Calu3 (cell line): ENCODE results near the gene IFI27L1. TPM values are rescaled to one million over a fixed set of nuclear protein-coding genes. Genes with fewer than 3 reads are reported as not detected.

ENCODE experiments used
- BruUV-seq: library from RNA; stranded (reverse); fragments of 400-500 nt; replicated peaks from 2 replicates; lab custom pipeline; 2021; lab: Mats Ljungman, UMichigan
- CTCF ChIA-PET: fragments of 300-600 bp; sonication (Branson Sonifier 250); formaldehyde crosslinking; loops from one replicate; lab custom pipeline; 2022; ENCODE audit warnings: antibody characterized with exemption; lab: Charles Lee
- DNase-seq: peaks from one replicate; pipeline ENCODE4 v3.0.0; 2022
- H3K27ac Mint-ChIP-seq: one replicate; pipeline ENCODE4 v1.8.0; 2022; ENCODE audit warnings: mixed read lengths; ENCODE audit not compliant: unreplicated experiment
- H3K27me3 Mint-ChIP-seq: one replicate; pipeline ENCODE4 v1.8.0; 2022; ENCODE audit warnings: mixed read lengths; ENCODE audit not compliant: unreplicated experiment
- H3K36me3 Mint-ChIP-seq: one replicate; pipeline ENCODE4 v1.8.0; 2022; ENCODE audit warnings: mild to moderate bottlenecking, moderate library complexity, mixed read lengths; ENCODE audit not compliant: insufficient read depth, unreplicated experiment
- H3K4me1 Mint-ChIP-seq: one replicate; pipeline ENCODE4 v1.8.0; 2022; ENCODE audit warnings: mild to moderate bottlenecking, low read depth, mixed read lengths; ENCODE audit not compliant: unreplicated experiment
- H3K4me3 Mint-ChIP-seq: one replicate; pipeline ENCODE4 v1.8.0; 2022; ENCODE audit warnings: mild to moderate bottlenecking, low read depth, moderate library complexity, mixed read lengths; ENCODE audit not compliant: unreplicated experiment
- H3K9me3 Mint-ChIP-seq: one replicate; pipeline ENCODE4 v1.8.0; 2022; ENCODE audit warnings: low read depth, mixed read lengths; ENCODE audit not compliant: unreplicated experiment
- intact Hi-C: fragments of 100-400 bp; cut with micrococcal nuclease; formaldehyde crosslinking; loops from one replicate; pipeline ENCODE4 v1.10.0; 2022; ENCODE audit not compliant: unreplicated experiment
- total RNA-seq: library from RNA; stranded (reverse); gene quantifications from 2 replicates; pipeline ENCODE4 v1.2.3, GENCODE V29; 2022
- TF ChIP-seq, protein P1 (sequence below): fragments of 200-600 bp; IDR thresholded peaks from one replicate; pipeline ENCODE4 v1.8.0; 2022; ENCODE audit warnings: antibody characterized with exemption; ENCODE audit not compliant: unreplicated experiment

The IFI27L1 gene
- total RNA-seq, 1 experiment from 2014 or later = 17.7 TPM

GRCh38 chr14:94087891-94088290 is 6.8 kb downstream of the IFI27L1 start:
- Mint-ChIP-seq H3K4me1 (peaks cover 1% of the 10 kb centered on the region), H3K36me3 (no peaks in the 10 kb centered on the region), H3K9me3 (peaks cover 2% of the 10 kb centered on the region), H3K27ac (no peak overlapping the region), H3K4me3 (no peak overlapping the region), H3K27me3 (no peaks in the 10 kb centered on the region)
- intact Hi-C loops = no loop called here
- BruUV-seq = no TSS peak
- DNase-seq = no peak
- CTCF ChIA-PET = no interaction called here
- TF ChIP-seq, protein P1, sequence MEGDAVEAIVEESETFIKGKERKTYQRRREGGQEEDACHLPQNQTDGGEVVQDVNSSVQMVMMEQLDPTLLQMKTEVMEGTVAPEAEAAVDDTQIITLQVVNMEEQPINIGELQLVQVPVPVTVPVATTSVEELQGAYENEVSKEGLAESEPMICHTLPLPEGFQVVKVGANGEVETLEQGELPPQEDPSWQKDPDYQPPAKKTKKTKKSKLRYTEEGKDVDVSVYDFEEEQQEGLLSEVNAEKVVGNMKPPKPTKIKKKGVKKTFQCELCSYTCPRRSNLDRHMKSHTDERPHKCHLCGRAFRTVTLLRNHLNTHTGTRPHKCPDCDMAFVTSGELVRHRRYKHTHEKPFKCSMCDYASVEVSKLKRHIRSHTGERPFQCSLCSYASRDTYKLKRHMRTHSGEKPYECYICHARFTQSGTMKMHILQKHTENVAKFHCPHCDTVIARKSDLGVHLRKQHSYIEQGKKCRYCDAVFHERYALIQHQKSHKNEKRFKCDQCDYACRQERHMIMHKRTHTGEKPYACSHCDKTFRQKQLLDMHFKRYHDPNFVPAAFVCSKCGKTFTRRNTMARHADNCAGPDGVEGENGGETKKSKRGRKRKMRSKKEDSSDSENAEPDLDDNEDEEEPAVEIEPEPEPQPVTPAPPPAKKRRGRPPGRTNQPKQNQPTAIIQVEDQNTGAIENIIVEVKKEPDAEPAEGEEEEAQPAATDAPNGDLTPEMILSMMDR = no peak

GRCh38 chr14:94088516-94088915 is 7.4 kb downstream of the IFI27L1 start:
- Mint-ChIP-seq H3K4me1 (no peaks in the 10 kb centered on the region), H3K36me3 (no peaks in the 10 kb centered on the region), H3K9me3 (peaks cover 2% of the 10 kb centered on the region), H3K27me3 (no peaks in the 10 kb centered on the region), H3K4me3 (no peak overlapping the region), H3K27ac (no peak overlapping the region)
- DNase-seq = no peak
- CTCF ChIA-PET = no interaction called here
- no TSS peak for BruUV-seq
- TF ChIP-seq, protein P1 = no peak
- intact Hi-C loops = no loop called here

DNA sequence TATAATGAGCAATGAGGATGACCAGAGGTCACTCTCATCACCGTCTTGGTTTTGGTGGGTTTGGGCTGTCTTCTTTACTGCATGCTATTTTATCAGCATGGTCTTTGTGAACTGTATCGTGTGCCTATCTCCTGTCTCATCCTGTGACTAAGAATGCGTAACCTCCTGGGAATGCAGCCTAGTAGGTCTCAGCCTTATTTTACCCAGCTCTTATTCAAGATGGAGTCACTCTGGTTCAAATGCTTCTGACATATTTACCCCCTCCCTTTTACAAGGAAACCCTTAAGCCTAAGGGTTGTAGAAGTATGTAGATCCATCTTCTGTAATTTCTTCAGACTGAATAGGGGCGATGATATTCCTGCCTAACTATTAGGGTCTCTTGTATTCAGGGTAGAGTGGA is 8.4 kb downstream of the IFI27L1 start:
- TF ChIP-seq, protein P1 = no peak
- H3K27me3 Mint-ChIP-seq = no peaks in the 10 kb centered on the region
- CTCF ChIA-PET = no interaction called here
- H3K4me1 Mint-ChIP-seq = no peaks in the 10 kb centered on the region
- intact Hi-C loops = no loop called here
- no peak for DNase-seq
- BruUV-seq = no TSS peak
- H3K4me3 Mint-ChIP-seq = no peak overlapping the region
- H3K27ac Mint-ChIP-seq = no peak overlapping the region
- peaks cover 2% of the 10 kb centered on the region for H3K9me3 Mint-ChIP-seq
- no peaks in the 10 kb centered on the region for H3K36me3 Mint-ChIP-seq

- H3K27me3 Mint-ChIP-seq = no peaks in the 10 kb centered on the region
- no peaks in the 10 kb centered on the region for H3K9me3 Mint-ChIP-seq
- TF ChIP-seq, protein P1 = no peak
- CTCF ChIA-PET = interaction anchor here (0.7 kb wide), 1 partner anchor 652 kb away, joined by 5 read pairs; no protein-coding TSS in a partner anchor
- intact Hi-C loops = no loop called here
- no TSS peak for BruUV-seq
- no peaks in the 10 kb centered on the region for H3K4me1 Mint-ChIP-seq
- DNase-seq = no peak
- no peak overlapping the region for H3K27ac Mint-ChIP-seq
- no peaks in the 10 kb centered on the region for H3K36me3 Mint-ChIP-seq
- H3K4me3 Mint-ChIP-seq = no peak overlapping the region
Measured at GRCh38 chr14:94093418-94093817, 12.3 kb downstream of the IFI27L1 start.
